Measurements from ENCODE around the gene C6orf47.
A peak's percentile ranks its signal among the peaks of the same experiment; 100 is the strongest.

Gene C6orf47

GRCh38 chr6:31659649-31660380 is 763 bp downstream of the C6orf47 start:
- DNase-seq = no peak

- DNase-seq = no peak
Observed at GRCh38 chr6:31658983-31659648, 1.5 kb downstream of the C6orf47 start.

GRCh38 chr6:31658158-31658688 is 2.4 kb downstream of the C6orf47 start:
- no peak for DNase-seq

- DNase-seq = no peak
Observed at GRCh38 chr6:31657406-31658157, 3.0 kb downstream of the C6orf47 start.

GRCh38 chr6:31655349-31656237 is 5.0 kb downstream of the C6orf47 start, which contains the start of gene APOM:
APOM (plus strand) TSS chr6:31655894; CDS start chr6:31655967, 73 bp downstream.
- DNase-seq = no peak

GRCh38 chr6:31654574-31655348 is 5.8 kb downstream of the C6orf47 start:
- no peak for DNase-seq

- peak; percentile 82 for DNase-seq
Observed at GRCh38 chr6:31652925-31653724, 7.5 kb downstream of the C6orf47 start.

- peak; percentile 65 for DNase-seq
Observed at GRCh38 chr6:31651602-31652191, 8.9 kb downstream of the C6orf47 start.

- no peak for DNase-seq
Observed at GRCh38 chr6:31645325-31645724, 15.3 kb downstream of the C6orf47 start.

GRCh38 chr6:31643818-31644454 is 16.6 kb downstream of the C6orf47 start:
- DNase-seq = no peak

- no peak for DNase-seq
Observed at GRCh38 chr6:31642798-31643570, 17.6 kb downstream of the C6orf47 start.

- DNase-seq = no peak
Observed at GRCh38 chr6:31641370-31641769, 19.2 kb downstream of the C6orf47 start.

GRCh38 chr6:31640612-31641011 is 20.0 kb downstream of the C6orf47 start:
- no peak for DNase-seq

GRCh38 chr6:31639449-31639861 is 21.1 kb downstream of the C6orf47 start:
- DNase-seq = no peak

GRCh38 chr6:31639043-31639442 is 21.5 kb downstream of the C6orf47 start:
- DNase-seq = no peak

GRCh38 chr6:31636698-31637596 is 23.6 kb downstream of the C6orf47 start:
- DNase-seq = no peak

- no peak for DNase-seq
Observed at GRCh38 chr6:31634969-31635575, 25.5 kb downstream of the C6orf47 start.
